Neural crest cell (in vitro differentiated cells): ENCODE results near the gene DMRTC2. TPM values are rescaled to one million over a fixed set of nuclear protein-coding genes. Genes with fewer than 3 reads are reported as not detected.

ENCODE experiments used
- DNase-seq: peaks from one replicate; pipeline ENCODE4 v3.0.0; 2021; ENCODE audit warnings: low read depth, mixed read lengths, low spot score
- H3K27ac Mint-ChIP-seq: one replicate; pipeline ENCODE4 v1.8.0; 2021; ENCODE audit warnings: mild to moderate bottlenecking, mixed read lengths; ENCODE audit not compliant: unreplicated experiment
- H3K27me3 Mint-ChIP-seq: 2 replicates; pipeline ENCODE4 v1.8.0; 2021; ENCODE audit warnings: low read depth, mild to moderate bottlenecking, mixed read lengths
- H3K36me3 Mint-ChIP-seq: 2 replicates; pipeline ENCODE4 v1.8.0; 2021; ENCODE audit warnings: low read depth, mild to moderate bottlenecking, mixed read lengths
- H3K4me1 Mint-ChIP-seq: 2 replicates; pipeline ENCODE4 v1.8.0; 2021; ENCODE audit warnings: mixed read lengths
- H3K4me3 Mint-ChIP-seq: one replicate; pipeline ENCODE4 v1.8.0; 2021; ENCODE audit warnings: mild to moderate bottlenecking, mixed read lengths
- H3K9me3 Mint-ChIP-seq: 2 replicates; pipeline ENCODE4 v1.8.0; 2021; ENCODE audit warnings: mixed read lengths
- total RNA-seq: library from RNA; stranded (reverse); gene quantifications from 2 replicates; pipeline ENCODE4 v1.2.1, GENCODE V29; 2021
- TF ChIP-seq, protein P1 (sequence below): fragments of 200-600 bp; sonication (generic); conservative IDR thresholded peaks from 2 replicates; pipeline ENCODE4 v1.5.0; 2021; ENCODE audit warnings: antibody characterized with exemption, mild to moderate bottlenecking

DMRTC2 gene
- total RNA-seq, 1 donor from 2014 or later = not detected

DNA sequence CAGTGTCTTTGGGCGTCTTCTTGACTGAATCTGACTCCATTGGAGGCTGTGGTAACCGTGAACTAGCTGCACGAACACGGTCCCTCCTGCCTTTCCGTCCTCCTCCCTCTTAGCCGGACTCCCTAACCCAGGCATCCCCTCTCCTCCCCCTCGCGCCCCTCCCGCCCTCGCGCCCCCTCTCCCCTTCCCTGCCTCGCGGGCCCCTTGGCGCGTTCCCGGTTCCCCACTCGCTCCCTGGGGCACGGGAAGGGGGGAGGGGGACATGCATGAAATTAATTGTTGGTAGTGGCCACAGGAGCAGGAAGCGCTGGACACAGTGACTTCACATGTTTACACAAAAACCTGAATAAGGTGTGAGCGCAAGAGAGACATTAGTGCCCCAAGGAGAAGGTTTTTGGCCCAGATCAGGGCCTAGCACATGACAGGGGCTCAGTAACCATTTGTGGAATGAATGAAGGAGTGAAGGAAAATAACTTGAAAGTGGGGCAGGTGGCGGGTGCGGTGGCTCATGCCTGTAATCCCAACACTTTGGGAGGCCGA lies 279 bp downstream of the DMRTC2 start:
- no peaks in the 10 kb centered on the region for H3K4me1 Mint-ChIP-seq
- no peak overlapping the region for H3K27ac Mint-ChIP-seq
- H3K36me3 Mint-ChIP-seq = no peaks in the 10 kb centered on the region
- H3K9me3 Mint-ChIP-seq = no peaks in the 10 kb centered on the region
- TF ChIP-seq, protein P1, sequence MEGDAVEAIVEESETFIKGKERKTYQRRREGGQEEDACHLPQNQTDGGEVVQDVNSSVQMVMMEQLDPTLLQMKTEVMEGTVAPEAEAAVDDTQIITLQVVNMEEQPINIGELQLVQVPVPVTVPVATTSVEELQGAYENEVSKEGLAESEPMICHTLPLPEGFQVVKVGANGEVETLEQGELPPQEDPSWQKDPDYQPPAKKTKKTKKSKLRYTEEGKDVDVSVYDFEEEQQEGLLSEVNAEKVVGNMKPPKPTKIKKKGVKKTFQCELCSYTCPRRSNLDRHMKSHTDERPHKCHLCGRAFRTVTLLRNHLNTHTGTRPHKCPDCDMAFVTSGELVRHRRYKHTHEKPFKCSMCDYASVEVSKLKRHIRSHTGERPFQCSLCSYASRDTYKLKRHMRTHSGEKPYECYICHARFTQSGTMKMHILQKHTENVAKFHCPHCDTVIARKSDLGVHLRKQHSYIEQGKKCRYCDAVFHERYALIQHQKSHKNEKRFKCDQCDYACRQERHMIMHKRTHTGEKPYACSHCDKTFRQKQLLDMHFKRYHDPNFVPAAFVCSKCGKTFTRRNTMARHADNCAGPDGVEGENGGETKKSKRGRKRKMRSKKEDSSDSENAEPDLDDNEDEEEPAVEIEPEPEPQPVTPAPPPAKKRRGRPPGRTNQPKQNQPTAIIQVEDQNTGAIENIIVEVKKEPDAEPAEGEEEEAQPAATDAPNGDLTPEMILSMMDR = no peak
- peaks cover 84% of the 10 kb centered on the region for H3K27me3 Mint-ChIP-seq
- no peak overlapping the region for H3K4me3 Mint-ChIP-seq
- DNase-seq = no peak

DNA sequence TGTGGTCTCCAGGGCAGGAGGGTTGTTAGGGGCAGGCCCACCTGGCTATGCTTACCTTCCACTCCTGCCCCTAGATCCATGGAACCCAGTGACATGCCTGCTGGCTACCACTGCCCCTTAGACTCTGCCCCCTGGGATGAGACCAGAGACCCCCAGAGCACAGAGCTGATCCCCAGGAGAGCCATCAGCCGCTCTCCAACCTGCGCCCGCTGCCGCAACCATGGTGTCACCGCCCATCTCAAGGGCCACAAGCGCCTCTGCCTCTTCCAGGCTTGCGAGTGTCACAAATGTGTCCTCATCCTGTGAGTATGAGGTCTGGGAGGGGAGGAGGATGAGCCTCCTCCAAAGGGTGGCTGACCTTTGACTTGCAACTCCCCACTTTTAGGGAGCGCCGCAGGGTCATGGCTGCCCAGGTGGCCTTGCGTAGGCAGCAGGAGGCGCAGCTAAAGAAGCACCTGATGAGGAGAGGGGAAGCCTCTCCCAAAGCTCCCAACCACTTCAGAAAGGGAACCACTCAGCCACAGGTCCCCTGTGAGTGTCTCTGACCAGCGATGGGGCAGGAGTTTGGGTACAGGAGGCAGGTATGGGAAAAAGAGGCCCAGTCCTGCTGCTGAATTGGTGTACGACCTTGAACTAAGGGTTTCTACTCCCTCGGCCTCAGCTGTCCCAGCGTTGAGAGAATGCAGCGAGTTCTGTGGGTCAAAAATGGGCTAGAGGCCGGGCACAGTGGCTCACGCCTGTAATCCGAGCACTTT lies 2.7 kb downstream of the DMRTC2 start:
- TF ChIP-seq, protein P1 = no peak
- H3K4me1 Mint-ChIP-seq = no peaks in the 10 kb centered on the region
- no peaks in the 10 kb centered on the region for H3K36me3 Mint-ChIP-seq
- peaks cover 88% of the 10 kb centered on the region for H3K27me3 Mint-ChIP-seq
- no peaks in the 10 kb centered on the region for H3K9me3 Mint-ChIP-seq
- no peak for DNase-seq
- H3K27ac Mint-ChIP-seq = no peak overlapping the region
- H3K4me3 Mint-ChIP-seq = no peak overlapping the region

DNA sequence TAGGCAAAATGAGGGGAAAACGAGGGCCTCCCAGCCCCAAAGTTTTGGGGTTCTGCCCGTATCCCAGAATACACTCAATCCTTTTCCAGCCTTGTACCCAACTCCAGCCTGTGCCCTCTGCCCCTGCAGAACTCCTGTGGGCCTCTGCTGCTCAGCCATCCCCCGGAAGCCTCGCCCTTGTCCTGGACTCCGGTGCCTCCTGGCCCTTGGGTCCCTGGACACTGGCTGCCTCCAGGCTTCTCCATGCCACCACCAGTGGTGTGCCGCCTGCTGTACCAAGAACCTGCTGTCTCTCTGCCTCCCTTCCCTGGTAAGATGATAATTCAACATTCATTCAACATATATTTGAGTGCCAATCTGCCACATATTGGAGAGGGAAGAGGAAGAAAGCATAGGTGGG lies 3.8 kb downstream of the DMRTC2 start:
- Mint-ChIP-seq H3K27me3 (peaks cover 90% of the 10 kb centered on the region), H3K36me3 (no peaks in the 10 kb centered on the region)
- TF ChIP-seq, protein P1 = no peak

DNA sequence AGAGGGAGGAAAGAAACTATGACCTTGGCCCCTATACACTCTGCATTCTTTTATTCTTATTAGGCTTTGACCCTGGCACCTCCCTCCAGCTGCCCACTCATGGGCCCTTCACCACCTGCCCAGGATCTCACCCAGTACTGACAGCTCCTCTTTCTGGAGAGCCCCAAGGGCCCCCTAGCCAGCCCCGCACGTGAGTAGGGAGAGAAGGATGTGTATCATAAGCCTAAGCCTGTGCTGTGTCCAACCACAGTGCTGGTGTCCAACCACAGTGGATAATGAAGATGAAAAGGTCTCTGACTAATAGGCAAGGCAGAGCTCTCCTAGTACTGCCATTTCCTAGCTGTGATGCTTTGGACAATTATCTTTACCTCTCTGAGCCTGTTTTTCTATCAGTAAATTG lies 4.2 kb downstream of the DMRTC2 start:
- Mint-ChIP-seq H3K4me1 (no peaks in the 10 kb centered on the region), H3K9me3 (no peaks in the 10 kb centered on the region), H3K36me3 (no peaks in the 10 kb centered on the region), H3K27ac (no peak overlapping the region), H3K27me3 (peaks cover 90% of the 10 kb centered on the region), H3K4me3 (no peak overlapping the region)
- TF ChIP-seq, protein P1 = no peak
- DNase-seq = no peak

More for the DNA sequence above, 3.8 kb downstream of the DMRTC2 start:
- no peak overlapping the region for H3K4me3 Mint-ChIP-seq
- H3K27ac Mint-ChIP-seq = no peak overlapping the region
- H3K4me1 Mint-ChIP-seq = no peaks in the 10 kb centered on the region
- DNase-seq = no peak
- H3K9me3 Mint-ChIP-seq = no peaks in the 10 kb centered on the region

DNA sequence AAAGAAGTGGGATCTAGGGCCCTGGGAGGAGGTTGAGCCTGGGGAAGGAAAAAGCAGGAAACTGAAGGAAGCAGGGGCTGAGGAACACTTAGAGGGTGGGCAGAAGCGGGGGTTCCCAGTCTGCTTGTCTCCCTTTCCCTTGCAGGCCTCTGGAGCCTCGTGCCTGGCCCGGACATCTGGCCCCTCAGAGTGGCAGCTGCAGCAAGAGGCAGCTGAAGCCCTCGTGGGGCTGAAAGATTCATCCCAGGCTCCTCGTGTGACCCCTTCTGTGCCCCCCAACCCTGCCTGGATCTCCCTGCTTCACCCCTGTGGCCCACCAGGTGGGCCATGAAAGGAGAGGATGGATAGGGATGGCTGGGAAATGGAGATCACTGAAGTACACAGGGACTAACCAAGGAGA lies 5.5 kb downstream of the DMRTC2 start:
- TF ChIP-seq, protein P1 = no peak
- no peaks in the 10 kb centered on the region for H3K4me1 Mint-ChIP-seq
- H3K4me3 Mint-ChIP-seq = no peak overlapping the region
- no peak overlapping the region for H3K27ac Mint-ChIP-seq
- no peak for DNase-seq
- H3K27me3 Mint-ChIP-seq = peaks cover 92% of the 10 kb centered on the region
- H3K36me3 Mint-ChIP-seq = no peaks in the 10 kb centered on the region
- H3K9me3 Mint-ChIP-seq = no peaks in the 10 kb centered on the region
